HG03354 (cell line): Measurements from ENCODE around the gene EFNB2.

Source experiments
- ATAC-seq: cut with Tn5 transposase; IDR thresholded peaks from one replicate; pipeline ENCODE4 v1.9.1; 2021; ENCODE audit warnings: mild to moderate bottlenecking; ENCODE audit not compliant: unreplicated experiment, poor library complexity, severe bottlenecking

Gene EFNB2

DNA sequence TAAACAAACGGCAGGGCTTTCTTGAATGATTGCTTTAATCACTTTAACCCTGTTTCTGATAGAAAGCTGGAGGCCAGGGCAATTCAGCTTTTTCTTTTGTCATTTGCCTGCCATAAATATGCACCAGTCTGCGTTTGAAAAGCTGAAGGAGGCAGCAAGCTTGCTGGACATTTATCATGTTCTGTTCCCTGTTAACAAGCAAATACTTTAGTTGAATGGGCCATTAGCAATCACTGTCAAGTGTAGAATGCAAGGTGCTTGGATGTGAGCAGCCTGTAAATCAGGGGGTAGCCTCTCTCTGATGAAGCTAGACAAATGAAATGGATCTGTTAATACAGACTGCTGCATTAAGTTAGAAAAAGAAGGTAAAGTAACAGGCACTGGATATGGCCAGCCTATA, 7.6 kb downstream of the EFNB2 start:
- no peak for ATAC-seq

DNA sequence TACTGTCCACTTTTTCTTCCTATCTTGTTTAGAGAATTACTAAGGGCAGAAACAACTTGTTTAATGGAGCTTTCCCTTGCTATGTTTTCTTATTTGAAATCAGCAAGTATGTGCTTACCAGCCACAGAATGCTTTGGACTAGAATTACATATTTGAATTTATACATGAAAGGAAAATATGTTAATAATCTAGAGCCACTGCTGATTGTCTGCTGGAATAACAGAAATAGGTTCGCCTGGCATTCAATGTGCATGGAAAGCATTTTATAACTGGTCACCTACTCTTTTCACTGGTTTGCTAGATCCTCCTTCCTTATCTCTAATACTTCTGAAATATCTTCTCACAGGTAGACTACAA, 8.0 kb downstream of the EFNB2 start:
- no peak for ATAC-seq

DNA sequence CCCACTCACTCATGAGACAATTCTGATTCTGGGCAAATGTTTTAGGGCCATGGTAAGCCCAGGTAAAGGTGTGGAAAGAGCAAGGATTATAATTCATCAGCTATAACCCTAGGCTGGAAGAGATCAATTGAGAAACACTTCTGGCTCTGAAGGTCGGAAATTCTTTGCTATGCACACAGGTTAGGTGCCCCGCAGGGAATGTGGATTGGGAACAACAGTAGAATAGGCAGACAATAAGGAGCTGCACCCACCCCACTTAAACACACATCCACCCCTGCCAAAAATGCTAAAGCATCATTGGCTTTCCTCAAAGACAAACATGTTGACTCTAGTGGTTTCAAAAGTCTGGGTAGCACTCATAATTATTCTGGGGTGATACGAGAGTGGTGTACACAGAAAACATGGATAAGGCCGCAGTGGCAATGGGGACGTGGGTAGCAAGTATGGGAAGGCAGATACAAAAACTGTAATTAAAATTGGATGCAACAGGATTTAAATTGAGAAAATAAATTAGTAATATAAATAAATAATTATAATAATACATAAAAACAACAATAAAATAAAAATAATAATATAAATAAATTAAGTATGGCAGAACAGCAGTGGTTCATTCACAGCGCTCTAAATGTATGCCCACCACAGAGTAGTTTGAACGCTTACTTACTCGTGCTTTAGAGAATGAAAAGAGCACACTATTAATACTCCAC, 8.6 kb downstream of the EFNB2 start:
- no peak for ATAC-seq

DNA sequence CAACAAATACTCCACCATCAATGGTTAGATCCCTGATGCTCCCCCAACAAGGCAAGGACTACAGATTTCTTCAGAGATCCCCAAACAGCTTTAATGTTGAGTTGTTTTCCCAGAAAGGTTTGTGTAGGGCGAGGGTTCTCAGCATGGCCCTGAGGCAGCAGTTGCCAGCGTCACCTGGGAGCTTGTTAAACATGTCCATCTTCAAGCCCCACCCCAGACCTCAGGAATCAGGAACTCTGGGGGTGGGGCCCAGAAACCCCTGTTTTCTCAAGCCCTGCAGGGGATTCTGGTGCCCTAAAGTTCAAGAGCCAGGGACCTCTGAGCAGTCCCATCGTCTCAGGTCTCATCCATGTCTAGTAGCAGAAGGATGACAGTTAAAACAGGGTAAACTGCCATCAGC, 9.6 kb downstream of the EFNB2 start:
- no peak for ATAC-seq

DNA sequence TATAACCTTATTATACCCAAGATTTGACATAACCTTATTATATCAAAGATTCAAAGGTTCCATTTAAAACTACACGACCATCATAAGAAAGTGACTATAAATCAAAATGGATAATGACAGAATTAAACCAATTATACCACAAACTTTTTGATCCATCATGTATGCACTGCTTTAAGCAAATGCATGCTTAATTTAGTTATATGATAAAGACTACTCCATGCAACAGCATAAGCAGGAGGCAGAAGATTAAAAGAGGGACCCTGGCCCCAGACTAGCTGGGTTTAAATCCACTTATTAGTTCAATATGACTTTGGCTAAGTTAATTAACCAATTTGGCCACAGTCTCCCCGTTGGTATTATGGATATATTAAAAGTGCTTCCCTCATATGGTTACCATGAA, 11.4 kb downstream of the EFNB2 start:
- no peak for ATAC-seq

DNA sequence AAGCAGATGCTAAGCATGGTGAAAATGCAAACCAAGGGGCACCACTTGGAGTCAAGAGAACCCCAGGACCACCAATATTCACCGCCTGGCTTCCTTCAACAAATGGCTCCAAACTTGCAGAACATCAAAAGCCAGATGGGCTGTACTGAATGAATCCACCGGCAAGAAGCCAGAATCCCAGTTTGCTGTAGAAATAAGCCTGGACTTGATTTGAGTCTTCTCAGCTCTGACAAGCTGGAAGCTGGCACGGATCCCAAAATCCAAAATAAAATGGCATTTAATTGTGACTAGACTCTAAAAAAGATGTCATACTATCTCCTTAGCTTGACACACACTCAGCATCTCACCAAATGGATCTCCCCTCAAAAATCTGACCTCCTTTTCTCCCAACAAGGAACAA, 11.9 kb downstream of the EFNB2 start:
- ATAC-seq: no peak

DNA sequence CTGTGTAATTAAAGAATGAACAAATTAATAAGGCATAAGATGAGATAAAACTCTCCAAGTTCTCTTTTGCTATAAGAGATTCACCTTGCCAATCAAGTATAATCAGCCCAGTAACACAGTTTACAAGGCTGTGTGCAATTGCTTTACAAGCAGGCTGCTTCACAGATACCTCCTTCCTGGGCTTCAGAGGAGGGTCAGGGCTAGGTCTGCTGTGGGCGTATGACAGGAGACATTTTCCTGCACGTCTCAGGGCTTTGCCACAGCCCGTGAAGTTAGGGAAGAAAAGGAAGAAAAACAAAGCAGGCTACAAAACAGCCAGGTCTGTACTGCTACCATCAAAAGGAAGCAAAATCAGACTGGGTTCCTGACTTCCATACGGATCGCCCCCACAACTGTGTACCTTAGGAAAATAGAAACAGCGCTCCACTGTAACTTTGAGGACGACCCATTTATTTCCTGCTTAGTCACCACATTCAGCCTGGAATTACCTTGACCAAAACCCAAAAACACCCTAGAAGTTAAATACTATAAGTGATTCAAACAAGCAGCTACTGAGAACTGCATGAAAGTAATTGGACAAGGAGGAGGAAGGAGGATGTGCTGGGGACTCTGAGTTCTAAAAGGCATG, 12.4 kb downstream of the EFNB2 start:
- no peak for ATAC-seq

DNA sequence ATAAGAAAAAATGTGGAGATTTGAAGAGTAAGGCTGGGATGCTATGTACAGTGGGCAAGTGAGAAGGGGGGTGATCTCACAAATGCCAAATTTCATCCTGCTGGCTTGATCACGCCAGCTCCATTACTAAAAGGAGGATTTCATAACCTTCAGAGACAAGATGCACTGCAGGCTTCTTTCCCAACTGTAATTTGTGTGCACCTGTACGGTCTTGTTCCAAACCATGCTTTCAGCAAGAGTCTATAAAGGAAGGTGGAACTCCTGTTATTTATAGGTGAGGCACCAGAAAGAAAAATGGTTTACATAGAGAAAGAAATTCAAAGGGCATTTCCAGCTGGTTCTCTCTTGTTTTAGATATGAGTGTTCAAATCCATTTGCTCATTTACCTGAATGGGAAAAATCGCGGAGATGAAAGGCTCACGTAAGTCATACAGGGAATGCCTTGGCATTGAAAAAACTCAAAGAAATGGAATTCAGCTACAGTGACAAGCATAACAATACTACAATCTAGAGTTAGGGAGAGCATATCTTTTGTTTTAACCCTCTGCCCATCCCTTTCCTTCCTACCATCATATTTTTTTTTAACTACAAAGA, 13.3 kb downstream of the EFNB2 start:
- no peak for ATAC-seq

DNA sequence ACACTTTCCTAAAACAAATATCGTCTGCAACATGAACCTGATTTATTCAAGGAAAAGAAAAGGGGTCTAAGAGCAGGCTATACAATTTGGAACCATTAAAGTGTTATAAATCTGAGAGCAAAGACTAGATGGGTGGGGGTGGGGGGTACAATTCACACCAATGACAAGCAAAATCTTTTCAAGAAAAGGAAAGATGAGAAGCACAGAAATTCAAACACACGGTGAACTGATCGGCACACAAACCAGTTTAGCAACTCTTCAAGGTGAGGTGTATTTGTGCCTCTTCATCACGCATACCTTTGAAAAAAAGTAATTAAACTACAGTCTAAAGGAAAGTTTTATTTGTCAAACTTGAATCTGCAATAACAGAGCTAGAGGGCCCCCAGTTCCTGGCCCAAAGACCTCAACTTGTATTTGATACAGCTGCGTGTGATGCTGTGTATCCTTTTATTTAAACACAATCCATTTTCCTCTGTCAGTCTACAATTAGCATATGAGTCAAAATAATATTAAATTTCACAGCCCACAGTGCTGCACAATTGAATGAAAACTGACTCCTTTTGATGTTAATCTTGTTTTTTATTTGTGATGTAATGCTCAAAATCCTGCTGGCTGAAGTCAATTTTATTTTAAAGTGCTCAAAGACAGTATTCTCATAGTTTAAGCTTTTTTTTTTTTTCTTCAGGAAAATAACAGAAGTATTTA, 14.2 kb downstream of the EFNB2 start:
- ATAC-seq: no peak

DNA sequence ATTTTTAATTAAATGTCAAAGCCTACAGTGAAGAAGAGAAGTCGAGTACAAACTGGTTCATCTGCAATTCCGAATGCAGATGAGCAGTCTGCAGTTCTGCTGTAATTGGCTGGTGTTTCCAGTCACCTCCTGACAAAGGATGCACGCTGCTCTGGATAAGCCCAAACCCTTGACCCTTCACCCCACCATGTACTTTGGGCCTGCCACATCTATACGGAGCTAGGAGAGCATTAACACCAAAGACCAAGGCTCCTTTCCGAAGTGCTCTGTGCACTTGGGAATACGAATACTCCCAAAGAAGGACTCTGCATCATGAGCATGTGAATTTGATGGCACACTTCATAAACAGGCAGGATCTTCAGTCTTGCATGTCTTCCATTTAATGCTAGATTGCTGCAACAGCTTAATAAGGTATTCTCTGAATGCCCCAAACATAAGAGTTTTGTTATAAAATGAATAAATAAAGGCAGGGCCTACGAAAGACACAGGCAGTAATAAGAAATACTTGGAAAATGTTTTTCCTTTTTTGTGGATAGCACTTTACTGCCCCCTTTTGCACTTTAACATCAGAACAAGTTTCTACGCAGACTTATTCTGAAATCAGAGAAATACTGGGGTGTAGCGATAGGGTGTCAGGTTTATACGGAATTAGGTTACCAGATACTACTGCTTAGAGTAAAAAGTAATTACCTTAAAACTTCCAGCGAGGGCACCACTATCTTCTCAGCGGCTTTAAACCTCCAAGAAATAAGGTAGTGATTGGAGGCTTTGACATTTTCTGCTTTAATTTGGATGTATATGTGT, 15.0 kb downstream of the EFNB2 start:
- ATAC-seq: no peak

DNA sequence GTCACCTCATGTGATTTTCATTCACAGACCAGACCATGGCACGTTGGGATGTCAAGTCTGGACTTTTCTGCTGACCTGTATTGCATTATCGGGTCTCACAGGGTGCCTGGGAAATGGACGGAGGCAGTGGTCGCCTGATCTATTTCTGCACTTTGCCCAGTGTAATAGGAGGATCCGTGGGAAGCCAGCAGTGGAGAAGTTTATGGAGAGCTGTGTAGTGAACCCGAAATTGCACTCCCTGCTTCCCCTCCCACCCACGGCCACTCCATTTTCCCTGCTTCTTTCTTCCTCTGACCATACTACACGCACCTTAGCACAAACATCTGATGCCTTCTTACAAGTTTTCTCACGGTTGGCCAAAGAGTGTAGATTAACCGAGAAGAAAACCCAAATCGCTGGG, 16.9 kb downstream of the EFNB2 start:
- no peak for ATAC-seq

DNA sequence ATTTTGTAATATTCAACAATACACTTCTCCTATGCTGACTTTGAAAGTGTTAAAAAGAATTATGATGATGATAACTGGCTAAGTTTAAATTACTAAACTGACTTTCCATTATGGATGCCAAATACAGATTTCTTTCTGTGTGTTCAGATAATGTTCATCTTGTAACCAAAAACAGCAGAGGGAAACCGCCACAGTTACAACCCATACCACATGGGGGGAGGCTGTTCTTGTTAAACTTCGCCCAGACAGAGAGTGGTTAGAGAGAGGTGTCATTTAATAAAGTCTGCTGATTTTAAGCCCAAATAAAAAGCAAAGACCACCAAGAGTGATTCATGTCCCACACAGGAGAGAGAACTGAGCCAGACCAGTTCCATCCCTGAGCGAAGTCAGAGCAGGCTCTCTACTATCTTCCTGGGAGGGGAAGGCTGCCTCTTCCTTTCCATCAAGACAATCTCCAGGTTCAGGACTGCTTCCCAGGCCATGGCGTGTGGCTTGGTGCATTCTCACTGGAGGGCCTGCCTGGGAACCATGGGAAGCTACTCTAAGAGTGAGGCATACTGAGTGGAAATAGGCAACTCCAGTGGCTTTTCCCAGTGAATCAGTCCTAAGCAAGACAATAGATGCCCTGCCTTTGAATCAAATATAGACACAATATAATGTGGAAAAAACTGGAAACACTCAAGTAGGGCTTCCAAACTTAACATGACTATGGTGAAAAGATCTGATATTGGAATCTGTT, 18.2 kb downstream of the EFNB2 start:
- no peak for ATAC-seq

DNA sequence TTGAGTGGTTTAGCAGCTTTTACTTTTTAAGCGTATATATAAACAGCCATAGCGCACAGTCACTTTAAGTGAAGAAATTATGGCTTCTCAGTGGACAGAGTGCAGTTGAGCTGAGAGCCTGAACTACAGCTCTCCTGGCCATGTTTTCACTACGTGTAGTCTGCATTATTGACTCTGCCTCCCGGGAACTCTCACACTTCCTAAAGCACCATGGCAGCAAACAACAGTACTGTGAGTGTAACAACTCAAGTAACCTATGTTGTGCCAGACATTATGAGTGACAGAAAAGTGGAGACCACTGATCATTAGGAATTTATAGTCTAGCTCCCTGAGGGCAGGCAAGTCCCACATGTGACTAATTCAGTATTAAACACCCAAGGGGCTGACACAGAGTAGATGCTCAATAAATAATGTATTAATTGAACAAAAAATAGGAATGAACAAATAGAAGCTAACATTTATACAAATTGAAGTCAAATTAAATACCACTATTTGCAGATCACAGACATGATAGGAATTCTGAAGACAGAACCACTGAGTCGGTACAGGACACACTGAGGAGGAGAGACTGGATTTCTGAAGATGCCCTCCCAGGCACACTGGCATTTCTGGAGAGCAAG, 19.7 kb downstream of the EFNB2 start:
- ATAC-seq: no peak

DNA sequence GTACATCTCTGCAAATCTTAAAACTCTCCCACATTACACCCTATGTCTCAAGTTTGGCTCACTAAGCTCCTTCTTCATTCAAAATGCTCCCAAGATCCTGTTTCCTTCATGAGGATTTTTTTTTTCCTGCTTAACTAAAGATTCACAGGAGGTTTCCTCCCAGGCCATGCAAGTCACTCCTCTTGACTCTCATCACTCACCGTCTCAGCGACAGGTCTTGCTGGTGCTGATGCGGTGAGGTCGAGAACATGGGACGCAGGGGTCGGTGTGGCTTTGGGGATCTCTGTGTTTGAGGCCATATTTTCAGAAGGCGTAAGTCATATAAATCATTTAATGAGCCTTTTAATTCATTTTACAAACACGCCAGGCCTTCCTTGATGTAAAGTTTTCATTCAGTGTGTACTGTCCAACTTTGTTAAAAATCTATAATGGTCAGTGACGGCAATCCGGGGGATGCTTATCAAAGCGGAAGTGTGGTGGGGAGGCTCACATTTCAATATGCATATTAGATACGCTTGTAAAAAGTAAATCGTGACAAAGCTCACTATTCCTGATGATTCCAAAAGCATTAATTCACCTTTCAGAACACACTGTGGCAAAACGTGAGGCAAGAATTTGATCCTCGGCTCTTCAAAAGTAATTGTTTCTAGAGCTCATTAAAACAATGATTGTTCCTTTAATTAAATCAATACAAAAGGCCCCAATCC, 20.4 kb downstream of the EFNB2 start:
- ATAC-seq: no peak

DNA sequence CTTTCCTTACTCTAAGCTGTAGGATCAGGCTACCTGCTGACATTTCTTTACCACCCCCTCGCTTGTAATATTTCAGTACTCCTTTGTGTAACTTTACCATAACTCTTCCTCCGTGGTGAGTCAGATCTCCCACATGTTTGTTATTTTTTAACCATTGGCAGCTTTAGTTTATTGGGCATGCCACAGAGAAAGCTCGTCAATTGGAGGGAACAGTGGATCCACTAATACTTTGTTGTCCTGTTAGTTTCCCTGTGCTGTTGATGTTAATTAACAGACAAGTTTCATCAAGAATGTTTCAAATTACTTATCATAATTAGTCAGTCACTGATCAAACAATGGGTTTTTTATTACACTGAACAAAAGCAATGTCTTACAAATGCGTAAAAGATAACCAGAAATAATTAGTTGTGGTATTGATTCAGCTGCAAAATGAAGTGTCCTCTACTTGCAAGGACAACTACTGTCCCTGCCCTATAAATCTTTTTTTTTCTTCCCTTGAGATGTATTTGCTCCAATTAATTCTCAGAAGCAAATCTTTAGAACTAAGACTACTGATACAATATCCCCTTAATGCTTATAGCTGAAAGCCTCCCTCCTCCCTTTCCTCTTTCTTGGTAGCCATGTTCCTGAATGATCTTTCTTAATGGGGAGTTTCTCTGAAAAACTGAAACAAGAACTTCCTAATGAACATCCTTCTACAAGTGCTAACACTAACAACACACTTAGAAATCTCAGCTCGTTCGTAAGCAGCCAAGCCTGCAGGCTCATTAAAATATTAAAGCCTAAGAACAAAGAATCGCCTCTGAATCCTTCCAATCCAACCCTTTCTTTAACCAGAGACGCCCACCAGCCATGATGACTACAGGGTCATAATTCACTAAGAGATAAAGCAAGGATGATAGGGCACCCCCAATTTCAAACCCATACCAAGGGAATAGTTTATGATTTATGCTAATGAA, 22.2 kb downstream of the EFNB2 start:
- no peak for ATAC-seq

DNA sequence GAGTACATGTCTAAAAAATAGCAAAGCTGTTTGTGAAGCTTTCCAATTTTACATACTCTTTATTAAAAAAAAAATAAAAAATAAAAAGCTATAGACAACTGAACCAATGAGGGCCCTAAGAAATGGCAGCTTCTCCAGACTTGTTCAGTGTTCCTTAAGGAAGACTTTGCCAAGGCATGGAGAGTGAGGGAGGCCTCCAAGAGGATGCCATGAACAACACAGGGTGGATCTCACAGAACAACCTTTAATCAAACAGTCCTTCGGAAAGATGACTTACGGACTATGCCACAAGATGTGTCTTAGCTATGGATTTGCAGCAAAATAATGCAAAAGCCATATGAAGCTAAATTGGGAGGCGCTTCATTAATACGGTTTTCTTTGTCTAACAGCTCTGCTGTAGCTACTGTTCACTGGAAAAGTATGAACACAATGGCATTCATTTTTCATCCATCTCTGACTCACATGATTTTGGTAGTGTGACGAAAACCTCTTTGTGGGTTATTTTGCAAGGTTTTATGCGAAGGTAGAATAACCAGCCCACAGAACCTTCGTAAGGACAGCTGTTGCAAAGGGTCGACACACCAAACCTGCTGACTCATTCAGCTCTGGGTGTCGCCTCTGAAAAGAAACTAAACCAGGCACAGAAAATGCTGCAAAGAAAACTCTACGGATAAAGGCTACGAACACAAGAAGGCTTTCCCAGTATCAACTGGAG, 27.7 kb downstream of the EFNB2 start:
- ATAC-seq: peak; percentile 96

DNA sequence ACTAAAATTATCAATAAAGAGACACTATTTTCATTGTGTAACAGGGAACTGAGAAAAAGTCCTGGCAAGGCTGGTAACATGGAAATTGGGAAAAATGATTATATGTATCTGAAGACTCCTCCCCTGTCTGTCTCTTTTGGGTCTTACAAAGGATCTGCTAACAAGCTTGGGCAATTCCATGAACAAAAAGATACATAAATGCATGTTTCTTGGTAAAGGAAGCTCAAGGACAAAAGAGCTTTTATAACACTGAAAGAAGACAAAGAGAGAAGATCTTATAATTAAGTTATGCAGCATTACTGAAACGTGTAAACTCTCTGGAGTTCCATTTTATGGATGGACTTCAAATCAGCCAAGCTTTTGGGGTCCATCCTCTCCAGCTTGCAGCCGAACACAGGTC, 29.2 kb downstream of the EFNB2 start:
- ATAC-seq: no peak
